Vagina (tissue), 2 donors: ENCODE results near the gene APOBEC3F.
"Not testable (repeated sequence)": the region's sequence is repeated elsewhere in the genome, so short reads cannot be mapped to it uniquely, and the experiment has no call there.

Experiments used
- POLR2A ChIP-seq, 2 donors: fragments of 450-650 bp; IDR thresholded peaks; one replicate each; pipeline ENCODE4 v1.6.1; 2017; ENCODE audit warnings: antibody characterized with exemption in 2 of 2, mild to moderate bottlenecking in 2 of 2, moderate library complexity in 2 of 2
- TF ChIP-seq, protein P1 (sequence below), 3 experiments: fragments of 450-650 bp in 2 of 3; fragments of 200-600 bp in 1 of 3; sonication (generic) in 1 of 3; IDR thresholded peaks; one replicate each; pipeline ENCODE4 v1.5.1; 2017 to 2019; ENCODE audit warnings: antibody characterized with exemption in 3 of 3, mild to moderate bottlenecking in 2 of 3, moderate library complexity in 2 of 3

GRCh38 chr22:39079054-39079637 is 38.5 kb downstream of the APOBEC3F start:
- TF ChIP-seq POLR2A (IDR thresholded peaks at IDR 0.05) = not testable (repeated sequence)
- TF ChIP-seq, protein P1, sequence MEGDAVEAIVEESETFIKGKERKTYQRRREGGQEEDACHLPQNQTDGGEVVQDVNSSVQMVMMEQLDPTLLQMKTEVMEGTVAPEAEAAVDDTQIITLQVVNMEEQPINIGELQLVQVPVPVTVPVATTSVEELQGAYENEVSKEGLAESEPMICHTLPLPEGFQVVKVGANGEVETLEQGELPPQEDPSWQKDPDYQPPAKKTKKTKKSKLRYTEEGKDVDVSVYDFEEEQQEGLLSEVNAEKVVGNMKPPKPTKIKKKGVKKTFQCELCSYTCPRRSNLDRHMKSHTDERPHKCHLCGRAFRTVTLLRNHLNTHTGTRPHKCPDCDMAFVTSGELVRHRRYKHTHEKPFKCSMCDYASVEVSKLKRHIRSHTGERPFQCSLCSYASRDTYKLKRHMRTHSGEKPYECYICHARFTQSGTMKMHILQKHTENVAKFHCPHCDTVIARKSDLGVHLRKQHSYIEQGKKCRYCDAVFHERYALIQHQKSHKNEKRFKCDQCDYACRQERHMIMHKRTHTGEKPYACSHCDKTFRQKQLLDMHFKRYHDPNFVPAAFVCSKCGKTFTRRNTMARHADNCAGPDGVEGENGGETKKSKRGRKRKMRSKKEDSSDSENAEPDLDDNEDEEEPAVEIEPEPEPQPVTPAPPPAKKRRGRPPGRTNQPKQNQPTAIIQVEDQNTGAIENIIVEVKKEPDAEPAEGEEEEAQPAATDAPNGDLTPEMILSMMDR (IDR thresholded peaks at IDR 0.05) = not testable (repeated sequence)
